HPDE6-E6E7 (cell line): ENCODE results near the gene CCDC92B.

Experiments used
- DNase-seq: peaks from one replicate; pipeline ENCODE4 v3.0.0; 2011; ENCODE audit warnings: missing footprints; ENCODE audit errors: extremely low spot score

The CCDC92B gene

GRCh38 chr17:2778489-2778888 lies 29.0 kb upstream of the CCDC92B start:
- no peak for DNase-seq

- DNase-seq, result no peak
These were observed 27.9 kb upstream of the CCDC92B start for GRCh38 chr17:2777242-2777867.

GRCh38 chr17:2776589-2777241 lies 27.3 kb upstream of the CCDC92B start:
- DNase-seq, result no peak

- no peak for DNase-seq
These were observed 25.8 kb upstream of the CCDC92B start for GRCh38 chr17:2775206-2775605.

- DNase-seq, result no peak
These were observed 20.7 kb upstream of the CCDC92B start for GRCh38 chr17:2770129-2770528.

- DNase-seq, result no peak
These were observed 9.4 kb upstream of the CCDC92B start for GRCh38 chr17:2758870-2759269.

GRCh38 chr17:2755891-2756724 lies 6.7 kb upstream of the CCDC92B start:
- no peak for DNase-seq

GRCh38 chr17:2751491-2751890 lies 2.0 kb upstream of the CCDC92B start:
- DNase-seq, result no peak

GRCh38 chr17:2750721-2751120 lies 1.3 kb upstream of the CCDC92B start:
- no peak for DNase-seq

- DNase-seq, result peak; percentile 87
These were observed 331 bp upstream of the CCDC92B start for GRCh38 chr17:2749784-2750181.

GRCh38 chr17:2745317-2746037 lies 4.0 kb downstream of the CCDC92B start:
- no peak for DNase-seq

GRCh38 chr17:2737693-2738092 lies 11.8 kb downstream of the CCDC92B start:
- no peak for DNase-seq

- peak; percentile 94 for DNase-seq
These were observed 12.5 kb downstream of the CCDC92B start for GRCh38 chr17:2736956-2737355.

- DNase-seq, result no peak
These were observed 13.6 kb downstream of the CCDC92B start for GRCh38 chr17:2735896-2736295.

GRCh38 chr17:2734939-2735338 lies 14.5 kb downstream of the CCDC92B start:
- DNase-seq, result no peak

GRCh38 chr17:2731807-2732206 lies 17.6 kb downstream of the CCDC92B start:
- DNase-seq, result no peak

- DNase-seq, result no peak
These were observed 18.6 kb downstream of the CCDC92B start for GRCh38 chr17:2730764-2731353.

- DNase-seq, result peak; percentile 55
These were observed 24.7 kb downstream of the CCDC92B start for GRCh38 chr17:2724784-2725164.

GRCh38 chr17:2723997-2724783 lies 25.3 kb downstream of the CCDC92B start:
- peak; percentile 87 for DNase-seq

- DNase-seq, result peak; percentile 58
These were observed 25.9 kb downstream of the CCDC92B start for GRCh38 chr17:2723505-2723996.

GRCh38 chr17:2722611-2723010 lies 26.8 kb downstream of the CCDC92B start:
- no peak for DNase-seq
